ENCODE results near the gene SRBD1.

The SRBD1 gene

GRCh38 chr2:45353879-45354278 lies 257.2 kb downstream of the SRBD1 start:
- no peak for DNase-seq

- DNase-seq, result no peak
These were observed 258.6 kb downstream of the SRBD1 start for GRCh38 chr2:45352506-45352905.

GRCh38 chr2:45345331-45346234 lies 265.5 kb downstream of the SRBD1 start:
- no peak for DNase-seq

- no peak for DNase-seq
These were observed 266.6 kb downstream of the SRBD1 start for GRCh38 chr2:45344502-45344901.

GRCh38 chr2:45344071-45344470 lies 267.0 kb downstream of the SRBD1 start:
- DNase-seq, result no peak

- DNase-seq, result no peak
These were observed 267.6 kb downstream of the SRBD1 start for GRCh38 chr2:45343251-45344017.

- DNase-seq, result no peak
These were observed 270.7 kb downstream of the SRBD1 start for GRCh38 chr2:45340318-45340717.

GRCh38 chr2:45339253-45339652 lies 271.8 kb downstream of the SRBD1 start:
- DNase-seq, result no peak
